ENCODE measurements around the gene PDILT.
A peak's percentile ranks its signal among the peaks of the same experiment; 100 is the strongest.
"Not testable (repeated sequence)": the region's sequence is repeated elsewhere in the genome, so short reads cannot be mapped to it uniquely, and the experiment has no call there.

The PDILT gene

GRCh38 chr16:20404637-20405036 lies at the start of gene PDILT:
TSS of gene PDILT (minus strand) at chr16:20404737. CDS start at chr16:20399300, 5,437 bp downstream.
- no peak for DNase-seq

- DNase-seq = not testable (repeated sequence)
Observed at GRCh38 chr16:20453633-20454032, 49.1 kb upstream of the PDILT start.

- not testable (repeated sequence) for DNase-seq
Observed at GRCh38 chr16:20451364-20451763, 46.8 kb upstream of the PDILT start, which contains the start of gene ACSM2A. TSS of gene ACSM2A (plus strand) at chr16:20451521. CDS start at chr16:20460115, 8,594 bp downstream.

- not testable (repeated sequence) for DNase-seq
Observed at GRCh38 chr16:20446652-20447393, 42.3 kb upstream of the PDILT start.

- DNase-seq = not testable (repeated sequence)
Observed at GRCh38 chr16:20441859-20442258, 37.3 kb upstream of the PDILT start.

GRCh38 chr16:20441191-20441590 lies 36.7 kb upstream of the PDILT start:
- DNase-seq = no peak

- DNase-seq = not testable (repeated sequence)
Observed at GRCh38 chr16:20440731-20441130, 36.2 kb upstream of the PDILT start.

- not testable (repeated sequence) for DNase-seq
Observed at GRCh38 chr16:20439820-20440231, 35.3 kb upstream of the PDILT start.

GRCh38 chr16:20438950-20439349 lies 34.4 kb upstream of the PDILT start:
- DNase-seq = not testable (repeated sequence)

- DNase-seq = no peak
Observed at GRCh38 chr16:20430948-20431347, 26.4 kb upstream of the PDILT start.

GRCh38 chr16:20430480-20430879 lies 25.9 kb upstream of the PDILT start:
- DNase-seq = not testable (repeated sequence)

GRCh38 chr16:20429499-20429898 lies 25.0 kb upstream of the PDILT start:
- not testable (repeated sequence) for DNase-seq

GRCh38 chr16:20427401-20427797 lies 22.9 kb upstream of the PDILT start:
- DNase-seq = not testable (repeated sequence)

- no peak for DNase-seq
Observed at GRCh38 chr16:20424129-20424866, 19.8 kb upstream of the PDILT start.

- not testable (repeated sequence) for DNase-seq
Observed at GRCh38 chr16:20423772-20424128, 19.2 kb upstream of the PDILT start.

- not testable (repeated sequence) for DNase-seq
Observed at GRCh38 chr16:20421748-20422147, 17.2 kb upstream of the PDILT start.

- DNase-seq = not testable (repeated sequence)
Observed at GRCh38 chr16:20419093-20419492, 14.6 kb upstream of the PDILT start.

- DNase-seq = no peak
Observed at GRCh38 chr16:20415541-20415940, 11.0 kb upstream of the PDILT start.

GRCh38 chr16:20411055-20411454 lies 6.5 kb upstream of the PDILT start:
- DNase-seq = no peak

GRCh38 chr16:20410121-20410723 lies 5.7 kb upstream of the PDILT start:
- DNase-seq = peak; percentile 56 to 70

GRCh38 chr16:20409398-20410120 lies 5.0 kb upstream of the PDILT start, which contains the start of gene ACSM5:
TSS of gene ACSM5 (plus strand) at chr16:20409534. CDS start at chr16:20411485, 1,951 bp downstream.
- peak; percentile 20 to 24 for DNase-seq

- DNase-seq = no peak
Observed at GRCh38 chr16:20402651-20403050, 1.9 kb downstream of the PDILT start.

All from inflammatory macrophage treated with lipopolysaccharide for 1 hour (primary cell).